Measurements from ENCODE around the gene SUCLG2. TPM values are rescaled to one million over a fixed set of nuclear protein-coding genes. Genes with fewer than 3 reads are reported as not detected.

Gene SUCLG2
- total RNA-seq, 1 experiment from 2014 or later = 22.3 TPM

DNA sequence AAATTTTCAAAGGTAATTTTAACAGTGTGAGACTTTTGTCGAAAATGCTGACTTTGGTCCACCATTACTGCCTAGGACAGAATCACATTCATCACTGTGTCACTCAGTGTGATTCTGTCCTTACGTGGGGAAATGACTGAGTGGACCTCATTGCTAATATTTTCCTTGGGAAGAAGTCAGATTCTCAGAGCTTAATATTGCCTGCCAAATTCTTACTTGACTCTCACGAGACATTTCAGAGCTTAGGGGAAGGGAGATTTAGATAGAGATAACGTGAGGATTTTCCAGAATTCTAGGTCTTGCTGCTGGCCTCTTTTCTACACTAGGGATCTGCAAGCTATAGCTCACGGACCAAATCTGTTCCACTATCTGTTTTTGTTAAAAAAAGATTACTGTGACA, 270.4 kb downstream of the SUCLG2 start:
- Histone ChIP-seq H3K9me3 (ENCODE audit: low read length) (no peaks in the 10 kb centered on the region), H2AFZ (ENCODE audit: low read length) (no peak overlapping the region), H3K27me3 (ENCODE audit: low read length) (no peaks in the 10 kb centered on the region), H4K20me1 (ENCODE audit: low read length) (no peaks in the 10 kb centered on the region), H3K9me2 (replicated peaks; ENCODE audit: low read length) (no peaks in the 10 kb centered on the region), H3K27ac (ENCODE audit: low read length) (no peak overlapping the region), H3K4me2 (ENCODE audit: low read length) (no peak overlapping the region), H3K4me1 (ENCODE audit: insufficient read depth, low read length) (no peaks in the 10 kb centered on the region), H3K9ac (ENCODE audit: low read length) (no peak overlapping the region), H3K36me3 (ENCODE audit: low read depth, low read length) (no peaks in the 10 kb centered on the region), H3K4me3 (ENCODE audit: low read length) (no peak overlapping the region), H3F3A (ENCODE audit: low read length, unreplicated experiment) (no peaks in the 10 kb centered on the region), H3K79me2 (ENCODE audit: low read length) (no peaks in the 10 kb centered on the region)
- no peak for TF ChIP-seq EZH2phosphoT487 (IDR thresholded peaks at IDR 0.05; ENCODE audit: borderline replicate concordance, low read length)
- no peak for ATAC-seq
- no TSS peak for BruUV-seq (replicated peaks)
- ChIA-PET POLR2A (ENCODE audit: unreplicated experiment) (no interaction called here), CTCF (no interaction called here)
- intact Hi-C loops (cut with micrococcal nuclease) = loop anchor here (5.0 to 10.0 kb wide), 4 partner anchors 221 to 871 kb away; no protein-coding TSS in a partner anchor
- DNase-seq = no peak

DNA sequence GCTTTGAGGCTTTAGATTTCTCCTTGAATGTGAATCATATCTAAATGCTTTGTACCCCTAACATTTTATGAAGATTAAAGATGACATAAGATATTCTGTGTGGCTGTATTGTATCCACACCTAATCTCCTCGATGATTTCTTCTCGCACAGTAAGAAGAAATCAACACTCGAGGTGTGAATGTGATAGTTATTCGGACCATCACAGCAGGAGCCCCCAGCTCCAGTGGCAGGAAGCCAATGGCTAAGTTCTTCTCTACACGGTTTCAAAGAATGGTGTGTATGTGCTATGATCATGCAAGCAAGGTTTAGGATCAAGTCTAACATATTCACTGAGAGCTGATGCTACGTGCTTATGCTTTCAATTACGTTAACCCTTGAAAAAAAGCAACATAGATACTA, 271.0 kb downstream of the SUCLG2 start:
- ChIA-PET POLR2A (ENCODE audit: unreplicated experiment) (no interaction called here), CTCF (no interaction called here)
- Histone ChIP-seq H3K4me3 (ENCODE audit: low read length) (no peak overlapping the region), H3K27me3 (ENCODE audit: low read length) (no peaks in the 10 kb centered on the region), H3K9me3 (ENCODE audit: low read length) (no peaks in the 10 kb centered on the region), H3F3A (ENCODE audit: low read length, unreplicated experiment) (no peaks in the 10 kb centered on the region), H3K36me3 (ENCODE audit: low read depth, low read length) (no peaks in the 10 kb centered on the region), H3K9me2 (replicated peaks; ENCODE audit: low read length) (no peaks in the 10 kb centered on the region), H3K79me2 (ENCODE audit: low read length) (no peaks in the 10 kb centered on the region), H3K9ac (ENCODE audit: low read length) (no peak overlapping the region), H3K4me2 (ENCODE audit: low read length) (no peak overlapping the region), H4K20me1 (ENCODE audit: low read length) (no peaks in the 10 kb centered on the region), H3K4me1 (ENCODE audit: insufficient read depth, low read length) (no peaks in the 10 kb centered on the region), H2AFZ (ENCODE audit: low read length) (no peak overlapping the region), H3K27ac (ENCODE audit: low read length) (no peak overlapping the region)
- ATAC-seq (no peak), DNase-seq (no peak)
- TF ChIP-seq, protein P1, sequence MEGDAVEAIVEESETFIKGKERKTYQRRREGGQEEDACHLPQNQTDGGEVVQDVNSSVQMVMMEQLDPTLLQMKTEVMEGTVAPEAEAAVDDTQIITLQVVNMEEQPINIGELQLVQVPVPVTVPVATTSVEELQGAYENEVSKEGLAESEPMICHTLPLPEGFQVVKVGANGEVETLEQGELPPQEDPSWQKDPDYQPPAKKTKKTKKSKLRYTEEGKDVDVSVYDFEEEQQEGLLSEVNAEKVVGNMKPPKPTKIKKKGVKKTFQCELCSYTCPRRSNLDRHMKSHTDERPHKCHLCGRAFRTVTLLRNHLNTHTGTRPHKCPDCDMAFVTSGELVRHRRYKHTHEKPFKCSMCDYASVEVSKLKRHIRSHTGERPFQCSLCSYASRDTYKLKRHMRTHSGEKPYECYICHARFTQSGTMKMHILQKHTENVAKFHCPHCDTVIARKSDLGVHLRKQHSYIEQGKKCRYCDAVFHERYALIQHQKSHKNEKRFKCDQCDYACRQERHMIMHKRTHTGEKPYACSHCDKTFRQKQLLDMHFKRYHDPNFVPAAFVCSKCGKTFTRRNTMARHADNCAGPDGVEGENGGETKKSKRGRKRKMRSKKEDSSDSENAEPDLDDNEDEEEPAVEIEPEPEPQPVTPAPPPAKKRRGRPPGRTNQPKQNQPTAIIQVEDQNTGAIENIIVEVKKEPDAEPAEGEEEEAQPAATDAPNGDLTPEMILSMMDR (conservative IDR thresholded peaks at IDR 0.05; ENCODE audit: low read depth, low read length) = no peak
- TF ChIP-seq EZH2phosphoT487 (IDR thresholded peaks at IDR 0.05; ENCODE audit: borderline replicate concordance, low read length) = no peak
- no peak for TF ChIP-seq EZH2 (IDR thresholded peaks at IDR 0.05; ENCODE audit: low read length, unreplicated experiment)
- BruUV-seq (replicated peaks) = no TSS peak
- intact Hi-C loops (cut with micrococcal nuclease) = loop anchor here (5.0 to 10.0 kb wide), 4 partner anchors 221 to 871 kb away; no protein-coding TSS in a partner anchor

DNA sequence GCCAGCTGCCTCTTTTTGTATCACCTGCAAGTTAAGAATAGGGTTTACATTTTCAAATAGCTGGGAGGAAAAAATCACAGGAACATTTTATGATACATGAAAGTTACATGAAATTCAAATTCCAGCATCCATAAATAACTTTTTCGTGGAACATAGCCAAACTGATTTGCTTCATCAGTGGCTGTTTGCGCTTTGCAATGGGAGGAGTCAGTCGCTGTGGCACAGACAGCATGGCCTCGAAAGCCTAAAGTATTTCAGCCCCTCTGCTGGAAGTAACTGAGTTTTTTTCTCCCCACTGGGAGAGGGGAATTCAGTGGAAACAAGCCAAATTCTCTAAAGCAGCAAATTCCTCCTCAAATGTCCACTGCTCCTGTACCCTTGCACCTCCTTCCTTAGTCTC, 271.9 kb downstream of the SUCLG2 start:
- no peaks in the 10 kb centered on the region for H4K20me1 ChIP-seq (ENCODE audit: low read length)
- no TSS peak for BruUV-seq (replicated peaks)
- H3K4me2 ChIP-seq (ENCODE audit: low read length) = no peak overlapping the region
- H3F3A ChIP-seq (ENCODE audit: low read length, unreplicated experiment) = no peaks in the 10 kb centered on the region
- ChIA-PET POLR2A (ENCODE audit: unreplicated experiment) (no interaction called here), CTCF (no interaction called here)
- intact Hi-C loops (cut with micrococcal nuclease) = loop anchor here (5.0 to 10.0 kb wide), 4 partner anchors 222 to 872 kb away; no protein-coding TSS in a partner anchor
- no peak overlapping the region for H3K9ac ChIP-seq (ENCODE audit: low read length)
- H3K9me2 ChIP-seq (replicated peaks; ENCODE audit: low read length) = no peaks in the 10 kb centered on the region
- H2AFZ ChIP-seq (ENCODE audit: low read length) = no peak overlapping the region
- no peaks in the 10 kb centered on the region for H3K4me1 ChIP-seq (ENCODE audit: insufficient read depth, low read length)
- H3K27ac ChIP-seq (ENCODE audit: low read length) = no peak overlapping the region
- H3K79me2 ChIP-seq (ENCODE audit: low read length) = no peaks in the 10 kb centered on the region
- no peak overlapping the region for H3K4me3 ChIP-seq (ENCODE audit: low read length)
- H3K36me3 ChIP-seq (ENCODE audit: low read depth, low read length) = no peaks in the 10 kb centered on the region
- no peak for TF ChIP-seq EZH2phosphoT487 (IDR thresholded peaks at IDR 0.05; ENCODE audit: borderline replicate concordance, low read length)
- no peak for TF ChIP-seq EZH2 (IDR thresholded peaks at IDR 0.05; ENCODE audit: low read length, unreplicated experiment)
- TF ChIP-seq, protein P1 (conservative IDR thresholded peaks at IDR 0.05; ENCODE audit: low read depth, low read length) = no peak
- no peak for ATAC-seq
- no peaks in the 10 kb centered on the region for H3K27me3 ChIP-seq (ENCODE audit: low read length)
- H3K9me3 ChIP-seq (ENCODE audit: low read length) = no peaks in the 10 kb centered on the region
- DNase-seq = no peak
